Measurements from ENCODE around the gene KLHL18.
"Not testable (repeated sequence)": the region's sequence is repeated elsewhere in the genome, so short reads cannot be mapped to it uniquely, and the experiment has no call there.

Gene KLHL18

DNA sequence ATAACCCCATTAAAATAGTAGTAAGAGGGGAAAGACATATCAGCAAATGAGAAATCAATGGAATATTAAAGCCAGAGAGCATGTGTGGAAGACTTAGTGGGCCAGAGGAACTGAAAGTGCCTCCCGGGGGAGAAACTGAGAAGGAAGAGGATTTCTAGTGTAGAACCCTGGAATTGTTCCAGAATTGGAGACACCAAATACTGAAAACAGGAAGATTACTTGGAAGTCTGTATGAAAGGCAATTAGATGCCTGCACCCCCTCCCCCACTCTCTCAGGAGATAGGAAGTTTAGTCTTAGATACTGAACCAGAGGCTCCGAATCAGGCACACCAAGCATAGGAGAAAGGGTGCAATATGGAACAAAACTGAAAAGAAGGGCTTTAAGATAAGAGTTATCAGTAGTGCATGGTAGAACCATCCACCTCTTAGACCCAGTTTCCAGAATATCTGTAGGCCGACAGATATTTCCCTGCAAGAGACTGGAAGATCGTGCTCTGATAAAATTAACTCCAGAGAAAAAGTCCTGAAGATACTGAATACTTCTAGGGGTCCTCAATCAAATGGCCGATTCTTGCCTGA is 32.4 kb downstream of the KLHL18 start:
- DNase-seq, result no peak

DNA sequence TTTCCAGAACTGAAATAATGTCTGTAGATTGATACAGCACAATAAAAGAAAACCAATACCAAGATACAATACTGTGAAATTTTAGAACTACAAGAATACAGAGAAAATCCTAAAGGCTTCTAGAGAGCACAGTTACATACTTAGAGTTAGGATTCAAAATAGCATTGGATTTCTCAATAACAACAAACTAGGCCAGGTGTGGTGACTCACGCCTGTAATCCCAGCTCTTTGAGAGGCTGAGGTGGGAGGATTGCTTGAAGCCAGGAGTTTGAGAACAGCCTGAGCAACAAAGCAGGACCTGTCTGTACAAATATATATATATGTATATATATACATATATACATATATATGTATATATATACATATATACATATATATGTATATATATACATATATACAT is 33.4 kb downstream of the KLHL18 start:
- not testable (repeated sequence) for DNase-seq

DNA sequence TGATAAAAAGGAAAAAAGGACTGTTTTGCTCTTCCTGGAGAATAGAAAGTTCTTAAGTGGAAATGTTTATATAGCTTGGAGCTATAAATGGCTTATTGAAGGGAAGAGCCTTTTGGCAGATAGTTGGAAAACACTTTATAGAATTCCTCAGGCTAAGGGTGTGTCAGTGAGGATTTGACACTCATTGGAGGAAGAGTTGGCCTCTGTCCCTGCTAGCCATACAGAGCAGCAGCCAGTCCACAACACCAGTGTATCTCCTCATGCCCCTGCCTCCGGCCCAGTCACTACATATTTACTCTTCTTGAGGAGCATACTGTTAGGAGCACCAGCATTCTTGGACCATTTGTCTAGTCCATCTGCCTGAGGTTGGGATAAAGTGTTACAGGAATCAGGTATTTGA is 36.2 kb downstream of the KLHL18 start:
- no peak for DNase-seq

DNA sequence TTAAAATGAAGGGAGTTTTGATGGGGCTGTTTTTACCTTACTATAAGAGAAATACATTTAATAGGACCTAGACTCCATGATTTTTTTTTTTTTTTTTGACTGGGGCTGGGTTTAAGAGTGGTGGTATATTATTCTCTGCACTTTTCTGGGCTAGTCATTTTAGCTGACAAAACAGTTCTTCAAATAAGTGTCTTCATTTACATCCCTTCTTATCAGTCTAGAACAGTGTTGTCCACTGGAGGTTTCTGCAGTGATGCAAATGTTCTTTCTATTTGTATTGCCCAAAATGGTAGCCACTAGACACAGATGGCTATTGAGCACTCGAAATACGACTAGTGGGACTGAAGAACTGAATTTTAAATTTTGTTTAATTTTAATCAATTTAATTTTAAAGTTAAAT is 37.2 kb downstream of the KLHL18 start:
- DNase-seq, result no peak

DNA sequence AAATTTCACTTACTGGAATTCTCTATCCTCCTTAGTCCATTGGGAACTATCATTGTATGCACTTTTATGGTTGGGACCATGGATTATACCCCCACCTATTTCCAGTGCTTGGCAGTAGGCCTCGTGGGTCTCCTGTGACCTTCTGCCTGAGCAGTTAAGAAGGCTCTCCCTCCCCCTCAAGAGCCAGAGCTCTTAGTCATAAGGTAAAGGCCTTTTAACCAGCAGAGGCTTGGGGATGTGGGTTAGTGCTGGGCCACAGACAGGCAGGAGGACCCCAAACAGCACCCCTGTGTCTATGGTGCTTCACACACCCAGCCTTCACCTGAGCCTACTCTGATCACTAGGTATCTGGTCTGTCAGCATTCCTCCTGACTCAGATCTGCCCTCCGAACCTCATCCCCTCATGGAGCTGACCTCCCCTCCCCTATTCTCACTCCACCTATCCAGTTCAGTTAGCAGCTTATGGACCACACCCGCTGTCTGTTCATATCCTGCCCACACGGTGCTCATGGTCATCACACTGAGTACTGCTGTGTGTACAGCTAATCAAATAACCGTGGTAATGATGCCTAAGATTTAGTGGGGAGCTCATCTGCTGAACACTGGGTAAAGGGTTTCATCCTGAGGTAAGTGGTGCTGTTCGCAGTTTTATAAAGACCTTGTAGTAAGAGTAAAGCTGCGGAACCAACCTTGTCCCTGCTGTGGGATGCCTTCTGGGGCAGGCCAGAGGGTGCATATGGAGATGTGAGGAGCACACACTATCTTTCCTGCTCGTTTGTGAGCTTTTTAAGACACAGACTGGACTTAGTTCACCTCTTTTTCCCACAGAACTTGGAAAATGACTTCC is 40.9 kb downstream of the KLHL18 start:
- DNase-seq, result no peak

DNA sequence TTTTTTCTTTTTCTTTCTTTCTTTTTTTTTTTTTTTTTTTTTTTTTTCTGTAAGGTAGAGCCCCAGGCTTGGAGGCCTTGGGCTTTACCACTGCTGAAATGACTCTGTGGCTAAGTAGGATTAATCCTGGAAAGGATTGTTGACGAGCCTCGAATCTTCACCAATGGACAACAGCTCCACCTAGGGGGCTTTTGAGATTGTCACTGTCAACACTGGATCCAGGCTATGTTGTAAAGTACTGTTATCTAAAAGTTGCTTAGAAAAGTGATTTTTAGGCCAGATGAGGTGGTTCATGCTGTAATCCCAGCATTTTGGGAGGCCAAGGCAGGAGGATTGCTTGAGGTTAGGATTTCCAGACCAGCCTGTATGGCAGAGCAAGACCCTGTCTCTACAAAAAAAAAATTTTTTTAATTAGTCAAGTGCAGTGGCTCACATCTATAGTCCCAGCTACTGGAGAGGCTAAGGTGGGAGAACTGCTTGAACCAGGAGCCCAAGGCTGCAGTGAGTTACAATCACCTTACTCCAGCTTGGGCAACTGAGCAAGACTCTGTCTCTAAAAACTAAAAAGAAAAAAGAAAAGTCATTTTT is 41.6 kb downstream of the KLHL18 start:
- DNase-seq, result peak; percentile 62

DNA sequence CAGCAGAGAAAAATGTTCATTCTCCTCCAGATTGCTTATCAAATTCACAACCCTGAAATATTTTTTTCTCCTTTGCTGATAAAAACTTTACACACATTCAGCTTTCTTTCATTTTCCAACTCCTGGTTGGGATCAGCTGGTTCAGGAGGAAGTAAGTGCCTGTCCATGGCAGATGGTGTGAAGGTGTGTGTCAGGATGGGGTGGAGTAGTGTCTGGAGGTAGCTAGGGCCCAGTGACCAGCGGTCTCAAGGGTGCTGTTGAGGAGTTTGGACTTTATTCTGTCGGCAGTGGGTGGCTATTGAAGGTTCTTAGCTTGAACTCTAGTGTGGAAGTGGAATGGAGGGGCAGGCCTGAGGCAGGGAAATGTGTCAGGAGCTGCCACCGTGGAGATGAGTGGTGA is 51.2 kb downstream of the KLHL18 start:
- DNase-seq, result no peak

DNA sequence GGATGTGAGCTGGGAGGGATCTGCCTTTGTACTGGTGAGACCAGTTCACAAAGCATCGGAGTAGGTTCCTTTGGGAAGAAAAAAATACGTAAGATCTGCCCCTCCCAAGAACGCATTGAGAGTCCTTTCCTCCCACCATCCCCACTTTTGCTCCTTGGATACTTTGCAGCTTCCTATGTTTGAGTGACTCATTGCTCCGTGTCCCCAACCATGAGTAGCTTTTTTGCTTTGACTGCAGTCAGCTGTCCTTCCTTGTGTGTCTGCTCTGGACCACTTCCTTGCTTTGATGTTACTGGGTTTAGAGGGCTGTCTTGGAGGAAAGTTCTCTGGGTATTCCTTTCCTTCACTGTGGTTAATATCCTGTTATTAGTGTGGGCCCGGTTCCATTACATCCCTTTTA is 54.9 kb downstream of the KLHL18 start:
- DNase-seq, result no peak

DNA sequence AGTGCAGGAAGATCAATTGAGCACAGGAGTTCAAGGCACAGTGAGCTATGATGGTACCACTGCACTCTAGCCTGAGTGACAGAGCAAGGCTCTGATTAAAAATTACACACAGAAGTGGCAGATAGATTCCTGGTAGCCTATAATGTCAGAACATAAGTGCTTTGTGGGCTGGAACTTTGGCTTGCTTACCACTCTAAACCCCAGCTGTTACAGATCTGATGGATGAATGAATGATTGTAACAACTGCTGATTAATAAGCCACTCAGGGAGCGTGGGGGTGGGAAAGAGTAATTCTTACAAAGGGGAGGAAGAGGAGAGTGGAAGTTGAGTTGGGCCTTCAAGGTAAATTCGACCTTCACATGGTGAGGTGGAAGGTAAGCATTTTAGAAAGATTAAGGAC is 57.2 kb downstream of the KLHL18 start:
- no peak for DNase-seq

DNA sequence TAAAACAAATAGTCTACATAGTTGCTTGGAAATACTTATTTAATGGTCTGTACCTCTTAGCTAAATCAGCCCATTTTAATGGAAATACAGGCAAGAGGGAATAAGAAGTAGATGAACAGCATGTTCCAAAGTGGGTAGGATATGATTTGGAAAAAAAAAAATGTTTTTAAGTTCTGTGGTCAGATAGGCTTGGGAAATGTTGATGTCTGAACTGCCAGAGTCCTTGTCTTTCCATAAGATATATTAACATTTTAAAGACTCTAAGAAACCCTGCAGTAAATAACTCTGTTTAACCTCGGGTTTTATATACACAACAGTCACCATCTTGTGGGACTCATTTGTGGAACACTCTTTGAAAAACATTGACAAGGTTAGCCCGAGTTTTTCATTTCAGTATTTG is 58.1 kb downstream of the KLHL18 start:
- DNase-seq, result no peak

DNA sequence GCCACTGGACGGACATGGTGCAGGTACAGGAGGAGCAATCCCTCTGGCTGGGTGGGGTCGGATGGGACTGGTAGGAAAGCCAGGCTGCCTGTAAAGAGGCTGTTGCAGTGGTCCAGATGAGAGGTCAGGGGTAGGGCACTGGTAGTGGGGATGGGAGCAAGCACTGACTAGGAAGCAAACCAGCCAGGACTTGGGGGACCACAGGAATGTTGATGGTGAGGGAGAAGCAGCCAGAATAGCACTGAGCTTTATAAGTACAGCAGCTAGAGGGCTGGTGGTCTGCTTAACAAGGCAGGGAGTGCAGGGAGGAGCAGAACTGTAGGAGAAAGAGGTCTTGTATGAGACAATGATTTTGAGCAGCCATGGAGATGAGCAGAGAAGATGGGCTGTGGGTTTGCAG is 59.4 kb downstream of the KLHL18 start:
- DNase-seq, result no peak

DNA sequence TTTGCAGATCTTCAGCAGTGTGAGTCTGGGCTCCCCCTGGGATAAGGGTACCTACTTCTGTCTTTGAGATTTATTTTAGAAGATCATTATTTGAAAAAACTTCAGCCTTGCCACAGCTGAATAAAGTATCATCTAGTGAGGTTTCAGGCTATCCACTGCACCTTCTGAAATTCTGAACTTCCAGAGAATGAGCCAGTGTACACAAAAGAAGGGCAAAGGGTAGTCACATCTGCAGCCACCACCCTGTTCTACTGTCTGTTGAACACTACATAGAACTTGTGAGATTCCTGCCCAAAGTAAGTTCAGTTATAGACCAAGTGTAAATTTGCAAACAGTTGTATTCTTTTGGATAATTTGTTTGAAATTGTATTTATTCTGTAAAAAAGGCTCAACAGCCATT is 60.1 kb downstream of the KLHL18 start:
- DNase-seq, result no peak

DNA sequence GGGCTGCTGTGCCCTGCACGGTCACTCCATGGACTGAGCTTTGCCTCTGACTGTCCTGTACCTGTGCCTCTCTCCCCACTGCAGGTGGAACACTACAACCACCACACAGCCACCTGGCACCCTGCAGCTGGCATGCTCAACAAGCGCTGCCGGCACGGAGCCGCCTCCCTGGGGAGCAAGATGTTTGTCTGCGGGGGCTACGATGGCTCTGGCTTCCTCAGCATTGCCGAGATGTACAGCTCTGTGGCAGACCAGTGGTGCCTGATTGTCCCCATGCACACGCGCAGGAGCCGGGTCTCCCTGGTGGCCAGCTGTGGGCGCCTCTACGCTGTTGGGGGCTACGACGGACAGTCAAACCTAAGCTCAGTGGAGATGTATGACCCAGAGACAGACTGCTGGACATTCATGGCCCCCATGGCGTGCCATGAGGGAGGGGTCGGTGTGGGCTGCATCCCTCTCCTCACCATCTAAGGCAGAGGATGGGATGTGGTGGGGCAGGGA is 60.8 kb downstream of the KLHL18 start:
- no peak for DNase-seq

DNA sequence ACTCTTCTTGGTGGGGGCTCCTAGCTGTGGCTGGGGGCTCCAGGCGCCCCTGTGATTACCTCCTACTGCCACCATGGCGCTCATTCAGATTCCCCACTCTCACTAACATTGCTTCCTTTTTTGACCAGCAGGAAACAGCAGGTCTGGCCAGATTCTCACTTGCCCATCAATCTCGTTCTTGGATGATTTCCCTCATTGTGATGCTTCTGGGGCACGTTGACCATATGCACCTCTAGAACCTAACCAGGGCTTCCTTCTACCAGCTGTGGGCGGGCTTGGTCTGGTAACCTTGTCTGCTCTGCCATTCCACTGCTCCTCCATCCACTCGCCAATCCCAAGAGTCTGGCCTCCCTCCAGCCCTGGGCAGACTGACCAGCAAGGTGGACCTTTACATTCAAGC is 62.2 kb downstream of the KLHL18 start:
- no peak for DNase-seq

DNA sequence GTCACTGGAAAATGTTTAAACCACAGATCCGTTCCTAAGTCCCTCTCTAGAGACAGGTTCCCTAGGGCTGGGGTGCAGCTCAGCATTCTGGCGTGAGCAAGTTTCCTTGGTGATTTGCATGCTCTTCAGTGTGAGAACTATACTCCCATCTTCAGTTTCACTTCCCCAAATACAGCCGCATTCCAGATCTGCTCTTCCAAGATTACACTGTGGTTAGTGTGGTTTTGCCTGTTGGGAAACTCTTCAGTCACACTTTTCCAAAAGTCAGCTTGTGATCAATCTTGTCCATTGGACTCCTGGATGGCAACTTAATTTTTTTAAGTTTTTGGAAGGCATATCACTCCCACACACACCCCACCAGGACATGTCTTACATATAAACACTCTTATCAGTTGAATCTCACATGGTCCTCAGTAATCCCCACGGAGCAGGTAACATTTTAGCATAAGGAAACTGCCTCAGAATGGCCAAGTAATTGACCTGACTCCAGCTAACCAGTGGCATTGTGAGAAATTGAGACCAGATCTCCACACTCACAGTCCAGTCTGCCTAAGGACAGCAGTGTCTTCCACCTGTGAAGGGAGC is 64.6 kb downstream of the KLHL18 start:
- no peak for DNase-seq

DNA sequence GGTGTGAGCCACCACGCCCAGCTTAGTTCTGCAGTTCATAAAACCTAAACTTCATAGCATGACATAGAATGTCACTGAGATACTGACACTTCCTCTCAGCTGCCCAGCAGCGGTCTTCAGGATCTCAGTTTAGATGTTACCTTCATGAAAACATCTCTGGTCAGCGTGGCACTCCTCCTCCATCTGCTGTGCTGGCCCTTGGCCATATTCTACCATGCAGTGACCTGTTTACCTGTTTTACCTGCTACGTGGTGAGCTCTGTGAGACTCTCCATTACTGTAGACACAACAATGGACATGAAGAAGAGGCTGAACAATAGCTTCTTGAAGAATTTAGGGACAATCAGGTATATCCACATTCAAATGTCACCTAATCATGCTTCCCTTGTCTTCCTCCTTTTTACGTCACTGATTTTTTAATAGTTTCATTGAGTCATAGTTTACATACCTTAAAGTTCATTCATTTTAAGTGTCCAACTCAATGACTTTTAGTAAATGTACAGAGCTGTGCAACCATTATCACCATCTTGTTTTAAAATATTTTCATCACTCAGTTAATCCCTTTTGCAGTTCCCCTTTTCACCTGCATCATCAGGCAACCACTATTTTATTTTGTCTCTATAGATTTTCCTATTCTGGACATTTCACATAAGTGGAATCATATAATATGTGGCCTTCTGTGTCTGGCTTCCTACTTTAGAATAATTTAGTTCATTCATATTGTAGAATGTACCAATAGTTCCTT is 65.8 kb downstream of the KLHL18 start:
- no peak for DNase-seq

DNA sequence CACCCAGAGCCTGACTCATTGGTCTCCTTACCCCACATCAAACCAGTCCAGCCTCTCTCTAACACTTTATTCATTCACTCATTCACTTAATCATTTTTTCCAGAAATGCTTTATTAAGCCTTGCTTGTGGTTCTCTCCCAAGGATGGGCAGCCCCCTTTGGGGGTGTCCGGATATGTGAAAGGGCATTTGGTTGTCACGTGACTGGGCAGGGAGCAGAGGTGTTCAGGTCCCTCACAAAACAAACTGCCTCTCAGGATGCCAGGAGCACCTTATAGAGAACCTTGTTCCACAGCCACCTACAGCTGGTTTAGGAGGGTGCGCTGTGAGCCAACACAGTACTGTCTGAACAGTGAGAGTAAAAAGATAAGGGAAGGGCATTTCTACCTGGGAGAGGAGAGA is 72.3 kb downstream of the KLHL18 start:
- no peak for DNase-seq

DNA sequence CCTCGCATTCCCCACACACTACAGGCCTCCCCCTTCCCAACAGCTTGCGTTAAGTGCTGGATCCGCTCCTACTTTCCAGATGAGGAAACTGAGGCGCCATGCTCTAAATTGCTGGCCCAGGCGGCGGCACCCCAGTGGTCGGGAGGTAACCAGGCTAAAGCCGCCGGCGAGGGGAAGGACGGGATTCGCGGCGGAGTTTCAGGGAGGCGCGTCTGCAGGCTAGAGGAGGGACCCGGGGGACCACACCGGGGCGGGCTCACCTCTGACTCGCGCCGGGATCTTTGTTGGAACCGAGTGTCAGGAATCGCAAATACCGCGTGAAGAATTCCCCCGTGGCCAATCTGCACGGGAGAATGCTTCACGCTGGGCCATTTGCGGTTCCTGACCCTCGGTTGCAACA is 73.5 kb downstream of the KLHL18 start:
- no peak for DNase-seq

DNA sequence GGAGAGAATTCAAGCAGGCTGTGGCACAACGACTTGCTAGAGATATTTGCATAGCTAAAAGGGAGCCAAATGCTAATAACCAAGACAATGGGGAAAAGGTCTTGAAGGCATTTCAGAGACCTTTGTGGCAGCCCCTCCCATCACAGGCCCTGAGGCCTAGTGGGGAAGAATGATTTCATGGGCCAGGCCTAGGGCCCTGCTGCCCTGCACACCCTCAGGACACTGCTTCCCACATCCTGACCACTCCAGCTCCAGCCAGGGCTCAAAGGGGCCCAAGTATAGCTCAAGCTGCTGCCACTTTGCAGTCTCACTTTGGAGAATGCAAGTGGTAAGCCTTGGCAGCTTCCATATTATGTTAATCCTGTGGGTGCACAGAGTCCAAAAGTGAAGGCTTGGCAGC is 76.6 kb downstream of the KLHL18 start:
- no peak for DNase-seq

DNA sequence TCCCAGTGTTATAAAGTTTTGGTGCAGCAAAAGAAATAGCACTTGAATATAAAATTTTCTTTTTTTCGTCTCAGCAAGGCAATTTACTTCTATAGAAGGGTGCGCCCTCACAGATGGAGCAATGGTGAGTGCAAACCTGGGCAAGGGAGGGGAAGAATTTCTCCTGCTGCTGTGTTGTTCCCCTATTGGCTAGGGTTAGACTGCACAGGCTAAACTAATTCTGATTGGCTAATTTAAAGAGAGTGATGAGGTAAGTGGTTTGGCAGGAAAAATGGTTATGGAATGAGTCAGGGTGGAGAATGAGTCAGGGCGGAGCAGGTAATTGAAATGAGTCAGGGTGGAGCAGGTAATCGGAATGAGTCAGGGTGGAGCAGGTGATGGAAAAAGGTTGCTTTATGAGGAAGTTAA is 77.4 kb downstream of the KLHL18 start:
- not testable (repeated sequence) for DNase-seq

DNA sequence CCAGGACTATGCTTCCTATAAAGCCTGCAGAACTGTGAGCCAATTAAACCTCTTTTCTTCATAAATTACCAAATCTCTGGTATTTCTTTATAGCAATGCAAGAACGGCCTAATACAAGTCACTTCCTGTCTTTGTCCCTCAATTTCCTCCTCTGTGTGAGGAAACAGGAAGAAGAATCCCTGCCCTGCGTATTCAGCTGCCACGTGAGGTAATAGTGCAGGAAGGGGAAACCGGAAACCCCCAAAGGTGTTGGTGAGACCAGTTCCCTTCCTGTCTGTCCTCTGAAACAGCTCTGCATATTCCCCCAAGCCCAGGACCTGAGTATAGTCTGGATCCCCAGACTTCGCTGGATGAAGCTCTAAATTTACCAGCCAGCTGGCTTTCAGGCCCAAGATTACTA is 80.0 kb downstream of the KLHL18 start:
- peak; percentile 40 for DNase-seq

DNA sequence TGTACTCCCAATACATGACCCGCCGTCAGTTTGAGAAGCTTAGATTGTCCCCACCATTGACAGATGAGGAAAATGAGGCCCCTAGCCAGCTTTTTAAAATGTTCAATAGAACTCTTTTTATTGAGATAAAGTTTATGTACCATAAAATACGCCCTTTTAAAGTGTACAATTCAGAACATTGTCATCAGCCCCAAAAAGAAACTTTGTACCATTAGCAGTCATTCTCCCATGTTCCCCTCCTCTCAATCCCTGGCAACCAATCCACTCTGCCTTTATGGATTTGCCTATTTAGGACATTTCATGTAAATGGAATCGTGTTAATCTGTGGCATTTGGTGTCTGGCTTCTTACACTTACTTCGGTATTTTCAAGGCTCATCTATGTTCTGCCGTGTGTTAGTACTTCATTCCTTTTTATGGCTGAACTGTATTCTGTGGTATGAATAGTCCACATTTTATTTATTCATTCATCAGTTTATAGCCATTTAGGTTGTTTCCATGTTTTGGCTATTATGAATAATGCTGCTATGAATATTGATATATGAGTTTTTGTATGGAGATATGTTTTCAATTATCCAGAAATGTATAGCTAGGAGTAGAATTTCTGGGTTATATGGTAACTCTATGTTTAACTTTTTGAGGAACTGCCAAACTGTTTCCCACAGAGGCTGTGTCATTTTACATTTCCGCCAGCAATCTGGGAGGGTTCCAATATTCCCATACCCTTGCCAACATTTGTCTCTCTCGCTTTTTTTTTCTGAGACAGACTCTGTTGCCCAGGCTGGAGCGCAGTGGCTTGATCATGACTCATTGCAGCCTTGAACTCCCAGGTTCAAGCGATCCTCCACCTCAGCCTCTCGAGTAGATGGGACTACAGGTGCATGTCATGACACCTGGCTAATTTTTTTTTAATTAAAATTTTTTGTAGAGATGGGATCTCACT is 82.7 kb downstream of the KLHL18 start:
- DNase-seq, result no peak

Data from CD4-positive, alpha-beta T cell treated with Interleukin-10 for 1 hour (primary cell).